HCT116 (cell line): Measurements from ENCODE around the gene RFX8.

Source experiments
- CBX3 ChIP-seq: IDR thresholded peaks from 2 replicates; pipeline ENCODE4 v1.6.1; 2012; ENCODE audit warnings: low read depth
- CEBPB ChIP-seq: IDR thresholded peaks from 2 replicates; pipeline ENCODE4 v1.6.1; 2012; ENCODE audit warnings: low read depth
- CTCF ChIP-seq, 3 experiments: fragments of 200-600 bp in 1 of 3; sonication (generic) in 1 of 3; IDR thresholded peaks in 2 of 3; conservative IDR thresholded peaks in 1 of 3; 2 replicates each; pipeline ENCODE4 v1.5.1; 2012 to 2017; ENCODE audit warnings: low read depth in 2 of 3, low read length in 2 of 3, antibody characterized with exemption in 1 of 3, borderline replicate concordance in 1 of 3, control low read depth in 1 of 3, mild to moderate bottlenecking in 1 of 3, mixed read lengths in 1 of 3, mixed run types in 1 of 3, moderate library complexity in 1 of 3; ENCODE audit not compliant: insufficient read depth in 1 of 3
- ELF1 ChIP-seq: IDR thresholded peaks from 2 replicates; pipeline ENCODE4 v1.6.1; 2012; ENCODE audit warnings: low read depth, borderline replicate concordance
- EZH2 ChIP-seq: fragments of 200-600 bp; sonication (generic); IDR thresholded peaks from 2 replicates; pipeline ENCODE4 v1.6.1; 2017; ENCODE audit warnings: antibody characterized with exemption, mixed run types
- FOSL1 ChIP-seq: IDR thresholded peaks from 2 replicates; pipeline ENCODE4 v1.6.1; 2012; ENCODE audit warnings: low read depth
- POLR2A ChIP-seq: IDR thresholded peaks from 2 replicates; pipeline ENCODE4 v1.7.0; 2011; ENCODE audit warnings: borderline replicate concordance; ENCODE audit not compliant: insufficient read depth, insufficient read length; ENCODE audit errors: extremely low read depth
- POLR2AphosphoS5 ChIP-seq: IDR thresholded peaks from 2 replicates; pipeline ENCODE4 v1.6.1; 2011; ENCODE audit warnings: mild to moderate bottlenecking, low read depth, low read length, moderate library complexity
- TCF7L2 ChIP-seq: IDR thresholded peaks from 2 replicates; pipeline ENCODE4 v1.7.0; 2011; ENCODE audit warnings: borderline replicate concordance, inconsistent platforms; ENCODE audit not compliant: insufficient read depth, insufficient read length; ENCODE audit errors: extremely low read depth
- ZNF274 ChIP-seq: fragments of 200-500 bp; sonication (Bioruptor generic); IDR thresholded peaks from 2 replicates; pipeline ENCODE4 v1.6.1; 2014; ENCODE audit warnings: mild to moderate bottlenecking, low read depth, low read length, inconsistent platforms

DNA sequence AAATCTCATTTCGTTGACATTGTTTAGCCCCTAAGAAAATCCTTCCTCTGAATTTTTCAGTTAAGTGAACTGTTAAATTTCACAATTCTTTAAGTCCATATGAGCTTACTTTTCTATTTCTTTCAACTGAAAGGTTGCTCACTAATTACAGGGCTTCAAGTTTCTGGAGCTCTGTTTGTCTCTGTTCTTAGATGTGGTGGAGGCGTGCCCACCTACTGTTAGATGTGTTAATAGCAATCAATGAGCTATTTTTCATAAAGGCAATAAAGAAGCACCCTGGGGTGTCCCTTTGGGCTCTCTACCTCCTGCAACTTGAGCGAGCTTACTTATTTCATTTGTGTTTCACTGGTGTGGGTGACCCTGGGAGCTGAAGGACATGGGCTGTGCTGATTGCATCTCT is 112.6 kb downstream of the RFX8 start:
- TF ChIP-seq CTCF (IDR thresholded peaks at IDR 0.05 in 2 of 3, conservative IDR thresholded peaks at IDR 0.05 in 1 of 3; ENCODE audit: borderline replicate concordance in 1 of 3, insufficient read depth in 1 of 3, low read depth in 2 of 3, low read length in 2 of 3) (no peak), EZH2 (no peak), POLR2A (no peak), CBX3 (no peak), FOSL1 (no peak), TCF7L2 (no peak), ELF1 (no peak), CEBPB (no peak), POLR2AphosphoS5 (no peak), ZNF274 (no peak)
